Coronary artery (tissue), 2 donors: Measurements from ENCODE around the gene INPP5A.

ENCODE experiments used
- DNase-seq: peaks from one replicate; pipeline ENCODE4 v3.0.0-alpha.2; 2017; ENCODE audit warnings: low spot score
- H3K27ac ChIP-seq, 2 donors: fragments of 200-600 bp; sonication (generic); one replicate each; pipeline ENCODE4 v1.5.1; 2016 to 2019
- H3K4me3 ChIP-seq: fragments of 200-600 bp; sonication (generic); 2 replicates; pipeline ENCODE4 v1.5.1; 2016; ENCODE audit warnings: mild to moderate bottlenecking, moderate library complexity
- CTCF ChIP-seq: fragments of 200-600 bp; sonication (generic); IDR thresholded peaks from one replicate; pipeline ENCODE4 v1.5.1; 2019; ENCODE audit warnings: antibody characterized with exemption

INPP5A gene

GRCh38 chr10:132543916-132544743 lies 6.5 kb downstream of the INPP5A start:
- TF ChIP-seq CTCF, result no peak

GRCh38 chr10:132544744-132545658 lies 7.4 kb downstream of the INPP5A start:
- no peak for TF ChIP-seq CTCF
- Histone ChIP-seq H3K27ac (no peak overlapping the region), H3K4me3 (peak overlapping the region; percentile 58)
- no peak for DNase-seq

More at GRCh38 chr10:132543916-132544743, 6.5 kb downstream of the INPP5A start:
- Histone ChIP-seq H3K4me3 (peak overlapping the region; percentile 58), H3K27ac (no peak overlapping the region)
- no peak for DNase-seq

GRCh38 chr10:132545659-132546367 lies 8.2 kb downstream of the INPP5A start:
- H3K4me3 ChIP-seq, result no peak overlapping the region
- TF ChIP-seq CTCF, result no peak
- no peak overlapping the region for H3K27ac ChIP-seq
- no peak for DNase-seq

- no peak for TF ChIP-seq CTCF
- H3K27ac ChIP-seq, result no peak overlapping the region
- H3K4me3 ChIP-seq, result no peak overlapping the region
- no peak for DNase-seq
Measured at GRCh38 chr10:132546567-132547420, 9.2 kb downstream of the INPP5A start.

- Histone ChIP-seq H3K27ac (no peak overlapping the region), H3K4me3 (no peak overlapping the region)
- no peak for DNase-seq
- TF ChIP-seq CTCF, result no peak
Measured at GRCh38 chr10:132547421-132547861, 9.9 kb downstream of the INPP5A start.
